HCT116 (cell line): ENCODE results near the gene SYNE3. TPM values are rescaled to one million over a fixed set of nuclear protein-coding genes. Genes with fewer than 3 reads are reported as not detected.

Experiments
- ATAC-seq: fragments of 200-7000 bp; cut with Tn5 transposase; 2 replicates; pipeline ENCODE4 v1.9.1; 2020; ENCODE audit warnings: mild to moderate bottlenecking, moderate library complexity
- BruUV-seq: library from RNA; stranded (reverse); fragments of 400-500 nt; replicated peaks from 2 replicates; lab custom pipeline; 2021; lab: Mats Ljungman, UMichigan
- CTCF ChIA-PET: fragments of 300-600 bp; sonication (Branson Sonifier 250); formaldehyde crosslinking; loops from one replicate; lab custom pipeline; 2021; ENCODE audit warnings: antibody characterized with exemption; lab: Charles Lee
- POLR2A ChIA-PET: fragments of 300-600, 350-600 bp; sonication (Branson Sonifier 250); formaldehyde crosslinking; loops from one replicate; lab custom pipeline; 2021; ENCODE audit warnings: antibody characterized with exemption; lab: Charles Lee
- RAD21 ChIA-PET, 2 experiments: fragments of 300-600 bp; sonication (Branson Sonifier 250); formaldehyde crosslinking; loops; one replicate each; lab custom pipeline; 2023; ENCODE audit warnings: low total read pairs in 2 of 2; ENCODE audit not compliant: uncharacterized antibody in 2 of 2, unreplicated experiment in 2 of 2, low non-redundant PET in 1 of 2; lab: Charles Lee
- DNase-seq: peaks from one replicate; pipeline ENCODE4 v3.0.0-alpha.2; 2010; ENCODE audit warnings: low read depth, low spot score
- H2AFZ ChIP-seq: fragments of 200-600 bp; shearing (Covaris generic), sonication (generic); 2 replicates; pipeline ENCODE4 v1.6.1; 2017; ENCODE audit warnings: low read depth, mixed run types, mixed read lengths, antibody characterized with exemption, low read length; ENCODE audit not compliant: poor library complexity, severe bottlenecking
- H3K27ac ChIP-seq: 2 replicates; pipeline ENCODE4 v1.5.1; 2012; ENCODE audit warnings: low read depth, low read length
- H3K27me3 ChIP-seq: fragments of 200-600 bp; sonication (generic); 2 replicates; pipeline ENCODE4 v1.6.1; 2016; ENCODE audit warnings: mixed run types, low read length, mixed read lengths; ENCODE audit not compliant: insufficient read depth
- H3K36me3 ChIP-seq, 2 experiments: fragments of 200-500 bp in 1 of 2; fragments of 200-600 bp in 1 of 2; sonication (Bioruptor generic) in 1 of 2; sonication (generic) in 1 of 2; 2 replicates each; pipeline versions ENCODE4 v1.5.1 to v1.6.1; 2014 to 2016; ENCODE audit warnings: low read length in 2 of 2, inconsistent platforms in 1 of 2, mixed read lengths in 1 of 2, mixed run types in 1 of 2; ENCODE audit not compliant: insufficient read depth in 2 of 2, control insufficient read depth in 1 of 2
- H3K4me1 ChIP-seq, 2 experiments: fragments of 200-600 bp in 1 of 2; sonication (generic) in 1 of 2; 2 replicates each; pipeline versions ENCODE4 v1.5.1 to v1.6.1; 2012 to 2017; ENCODE audit warnings: low read length in 2 of 2, inconsistent platforms in 1 of 2, mild to moderate bottlenecking in 1 of 2, mixed read lengths in 1 of 2, mixed run types in 1 of 2, moderate library complexity in 1 of 2; ENCODE audit not compliant: insufficient read depth in 2 of 2, control insufficient read depth in 1 of 2
- H3K4me2 ChIP-seq: fragments of 200-600 bp; sonication (generic); 2 replicates; pipeline ENCODE4 v1.6.1; 2017; ENCODE audit warnings: mixed run types, low read length, mixed read lengths
- H3K4me3 ChIP-seq, 2 experiments: fragments of 200-600 bp in 1 of 2; sonication (generic) in 1 of 2; replicated peaks in 1 of 2; 2 replicates each; pipeline ENCODE4 v1.5.1; 2011 to 2016; ENCODE audit warnings: low read length in 2 of 2, control low read depth in 1 of 2, low read depth in 1 of 2, mild to moderate bottlenecking in 1 of 2, mixed read lengths in 1 of 2, mixed run types in 1 of 2
- H3K79me2 ChIP-seq: fragments of 200-600 bp; sonication (generic); 2 replicates; pipeline ENCODE4 v1.6.1; 2017; ENCODE audit warnings: mild to moderate bottlenecking, mixed run types, low read length, moderate library complexity, mixed read lengths; ENCODE audit not compliant: insufficient read depth
- H3K9ac ChIP-seq: fragments of 200-600 bp; sonication (generic); 2 replicates; pipeline ENCODE4 v1.6.1; 2016; ENCODE audit warnings: low read length, mixed read lengths
- H3K9me2 ChIP-seq: fragments of 200-600 bp; sonication (generic), shearing (Covaris generic); 2 replicates; pipeline ENCODE4 v1.6.1; 2017; ENCODE audit warnings: mixed run types, mild to moderate bottlenecking, moderate library complexity; ENCODE audit not compliant: insufficient read depth
- H3K9me3 ChIP-seq, 2 experiments: fragments of 200-500 bp in 1 of 2; fragments of 200-600 bp in 1 of 2; sonication (Bioruptor generic) in 1 of 2; sonication (generic) in 1 of 2; 2 replicates each; pipeline ENCODE4 v1.6.1; 2014 to 2017; ENCODE audit warnings: low read length in 2 of 2, mixed read lengths in 2 of 2, inconsistent platforms in 1 of 2, low read depth in 1 of 2, mild to moderate bottlenecking in 1 of 2, mixed run types in 1 of 2, moderate library complexity in 1 of 2; ENCODE audit not compliant: control insufficient read depth in 1 of 2, insufficient read depth in 1 of 2
- H4K20me1 ChIP-seq: fragments of 200-600 bp; sonication (generic), shearing (Covaris generic); 2 replicates; pipeline ENCODE4 v1.6.1; 2017; ENCODE audit warnings: mixed run types, mild to moderate bottlenecking, moderate library complexity; ENCODE audit not compliant: insufficient read depth
- CTCF ChIP-seq, 3 experiments: fragments of 200-600 bp in 1 of 3; sonication (generic) in 1 of 3; IDR thresholded peaks in 2 of 3; conservative IDR thresholded peaks in 1 of 3; 2 replicates each; pipeline ENCODE4 v1.5.1; 2012 to 2017; ENCODE audit warnings: low read depth in 2 of 3, low read length in 2 of 3, antibody characterized with exemption in 1 of 3, borderline replicate concordance in 1 of 3, control low read depth in 1 of 3, mild to moderate bottlenecking in 1 of 3, mixed read lengths in 1 of 3, mixed run types in 1 of 3, moderate library complexity in 1 of 3; ENCODE audit not compliant: insufficient read depth in 1 of 3
- RAD21 ChIP-seq: IDR thresholded peaks from 2 replicates; pipeline ENCODE4 v1.6.1; 2012; ENCODE audit warnings: low read depth, mild to moderate bottlenecking
- SIN3A ChIP-seq: IDR thresholded peaks from 2 replicates; pipeline ENCODE4 v1.6.1; 2012; ENCODE audit warnings: low read depth
- ZFX ChIP-seq: fragments of 450-650 bp; IDR thresholded peaks from 2 replicates; pipeline ENCODE4 v1.6.1; 2017
- intact Hi-C: fragments of 100-400 bp; cut with micrococcal nuclease; formaldehyde crosslinking; loops from 2 replicates; pipeline ENCODE4 v1.10.0; 2022
- total RNA-seq: library from RNA; stranded (reverse); gene quantifications from one replicate; pipeline ENCODE4 v1.2.1, GENCODE V29; 2021; ENCODE audit not compliant: unreplicated experiment

Gene SYNE3
- total RNA-seq, 1 experiment from 2014 or later = 3.6 TPM

- H3K79me2 ChIP-seq = peaks cover 37% of the 10 kb centered on the region
- peaks cover 6% of the 10 kb centered on the region; the same call in 1 of the 2 replicates for H4K20me1 ChIP-seq
- POLR2A ChIA-PET = interaction anchor here (1.0 kb wide), 1 partner anchor 27 kb away, joined by 3 read pairs; no protein-coding TSS in a partner anchor
- ATAC-seq (peak; percentile 71), DNase-seq (no peak)
- H3K27ac ChIP-seq = no peak overlapping the region
- H3K9ac ChIP-seq = no peak overlapping the region
- no peak overlapping the region for H3K4me3 ChIP-seq
- CTCF ChIA-PET = interaction anchor here (0.7 to 2.9 kb wide), 16 partner anchors 9 to 100 kb away, joined by 3 to 32 read pairs (median 5); partner anchors contain the start of gene SYNE3
- intact Hi-C loops = loop anchor here (1.0 kb wide), 1 partner anchor 85 kb away; no protein-coding TSS in a partner anchor
- TF ChIP-seq SIN3A = no peak
- peak; percentile 72 to 91 (median 88) for TF ChIP-seq CTCF (IDR thresholded peaks at IDR 0.05 in 2 of 3, conservative IDR thresholded peaks at IDR 0.05 in 1 of 3; ENCODE audit: borderline replicate concordance in 1 of 3, insufficient read depth in 1 of 3, low read depth in 2 of 3, low read length in 2 of 3)
- peak; percentile 84 for TF ChIP-seq RAD21
- TF ChIP-seq ZFX = no peak
- peak overlapping the region; percentile 4; the same call in 1 of the 2 replicates for H3K4me2 ChIP-seq
- peaks cover 0 to 3% of the 10 kb centered on the region in 2 experiments; a peak in 2 of 4 replicates for H3K36me3 ChIP-seq
- no TSS peak for BruUV-seq
- peaks cover 34 to 76% of the 10 kb centered on the region in 2 experiments for H3K4me1 ChIP-seq
- H3K9me3 ChIP-seq = no peaks in the 10 kb centered on the region
- no peaks in the 10 kb centered on the region for H3K9me2 ChIP-seq
- RAD21 ChIA-PET = interaction anchor here (1.0 to 1.5 kb wide), 2 partner anchors 85 kb away, joined by 4 to 6 read pairs; no protein-coding TSS in a partner anchor
- no peaks in the 10 kb centered on the region for H3K27me3 ChIP-seq
- H2AFZ ChIP-seq = no peak overlapping the region
Observed at GRCh38 chr14:95527387-95528002, 11.0 kb upstream of the SYNE3 start.
